NCI-H1092 (cell line): Measurements from ENCODE around the gene CAMK2D.
A peak's percentile ranks its signal among the peaks of the same experiment; 100 is the strongest.

Experiments used
- DNase-seq: peaks from one replicate; lab custom pipeline; 2025; lab: John Stamatoyannopoulos, UW

CAMK2D gene

DNA sequence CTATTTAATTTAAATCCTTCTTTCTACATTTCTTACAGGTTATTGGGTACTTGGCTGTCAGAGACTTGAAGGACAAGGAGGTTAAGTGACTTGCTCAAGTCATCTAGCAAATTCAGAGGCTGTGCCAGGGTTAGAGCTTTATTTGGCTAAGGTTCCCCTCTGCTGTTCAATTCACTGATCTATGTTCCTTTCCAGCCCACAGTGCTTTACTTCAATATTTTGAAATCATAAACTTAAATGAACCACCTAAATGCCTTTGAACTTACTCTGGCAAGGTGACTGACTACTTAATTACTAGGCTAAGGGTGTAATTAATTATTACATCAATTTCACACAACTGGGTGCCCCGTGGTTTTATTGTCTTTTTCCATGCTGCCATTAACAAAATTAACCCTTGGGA lies 288.7 kb downstream of the CAMK2D start:
- DNase-seq, result no peak

DNA sequence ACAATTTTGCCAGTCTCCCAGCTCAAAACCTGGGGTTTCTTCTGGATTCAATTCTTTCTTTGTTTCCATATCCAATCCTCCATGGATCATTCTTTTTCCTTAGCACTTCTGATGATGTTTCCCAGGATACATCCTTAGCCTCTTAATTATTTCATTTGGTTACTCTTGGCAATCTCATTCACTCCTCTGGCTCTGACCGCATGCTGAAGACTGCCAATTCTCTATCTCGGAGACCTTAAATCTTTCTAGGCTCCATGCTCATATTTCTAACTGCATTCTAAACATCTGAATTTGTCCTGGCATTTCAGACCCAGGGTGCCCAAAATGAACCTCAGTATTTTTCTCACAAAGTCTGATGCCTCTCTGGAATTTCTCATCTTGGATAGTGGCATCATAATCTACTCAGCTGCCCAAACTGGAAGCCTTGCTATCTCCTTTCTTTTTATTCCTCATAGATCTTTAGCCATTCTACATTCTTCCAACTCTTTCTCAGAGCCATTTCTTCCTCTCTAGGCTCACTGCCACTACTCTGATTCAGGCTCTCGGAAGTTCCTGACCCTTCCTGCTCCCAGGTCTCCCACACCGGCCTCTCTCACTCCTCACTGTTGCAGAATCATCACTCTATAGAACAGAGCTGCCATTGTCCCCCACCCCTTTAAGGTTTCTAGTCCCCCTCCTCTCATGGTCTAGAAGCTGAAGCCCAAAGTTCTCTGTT lies 290.2 kb downstream of the CAMK2D start:
- no peak for DNase-seq

DNA sequence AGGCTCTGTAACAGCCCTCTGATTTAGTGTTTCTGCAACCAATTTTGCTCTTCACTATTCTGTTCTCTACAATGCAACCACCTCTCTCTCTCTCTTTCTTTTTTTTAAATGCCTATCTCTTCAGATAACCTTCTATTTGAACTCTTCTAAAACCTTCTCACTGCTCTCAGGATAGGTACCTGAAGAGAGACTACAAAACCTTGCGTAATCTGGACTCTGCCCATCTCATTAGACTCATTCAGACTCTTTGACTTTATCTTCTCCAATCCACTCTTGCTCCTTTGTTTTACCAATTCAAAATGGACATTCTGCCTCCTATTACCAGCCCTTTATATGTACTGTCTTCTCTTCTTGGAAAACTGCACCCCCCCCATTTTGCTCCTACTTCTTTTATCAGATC lies 291.6 kb downstream of the CAMK2D start:
- no peak for DNase-seq

DNA sequence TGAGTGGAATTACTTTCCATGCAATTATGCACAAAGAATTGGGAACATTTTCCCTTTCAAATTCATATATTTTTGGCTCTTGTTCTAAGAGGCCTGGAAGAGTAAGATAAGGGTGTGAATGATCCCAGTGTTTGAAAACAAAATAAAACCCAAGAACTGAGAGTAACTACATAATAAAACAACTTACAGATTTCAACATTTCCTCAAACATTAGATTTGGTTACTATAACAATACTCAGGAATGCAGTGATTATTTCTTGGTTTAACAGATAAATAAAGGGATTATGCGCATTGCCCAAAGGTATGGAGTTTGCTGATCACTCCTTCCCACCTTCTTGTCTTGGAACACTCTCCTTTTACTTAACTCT lies 292.5 kb downstream of the CAMK2D start:
- no peak for DNase-seq

DNA sequence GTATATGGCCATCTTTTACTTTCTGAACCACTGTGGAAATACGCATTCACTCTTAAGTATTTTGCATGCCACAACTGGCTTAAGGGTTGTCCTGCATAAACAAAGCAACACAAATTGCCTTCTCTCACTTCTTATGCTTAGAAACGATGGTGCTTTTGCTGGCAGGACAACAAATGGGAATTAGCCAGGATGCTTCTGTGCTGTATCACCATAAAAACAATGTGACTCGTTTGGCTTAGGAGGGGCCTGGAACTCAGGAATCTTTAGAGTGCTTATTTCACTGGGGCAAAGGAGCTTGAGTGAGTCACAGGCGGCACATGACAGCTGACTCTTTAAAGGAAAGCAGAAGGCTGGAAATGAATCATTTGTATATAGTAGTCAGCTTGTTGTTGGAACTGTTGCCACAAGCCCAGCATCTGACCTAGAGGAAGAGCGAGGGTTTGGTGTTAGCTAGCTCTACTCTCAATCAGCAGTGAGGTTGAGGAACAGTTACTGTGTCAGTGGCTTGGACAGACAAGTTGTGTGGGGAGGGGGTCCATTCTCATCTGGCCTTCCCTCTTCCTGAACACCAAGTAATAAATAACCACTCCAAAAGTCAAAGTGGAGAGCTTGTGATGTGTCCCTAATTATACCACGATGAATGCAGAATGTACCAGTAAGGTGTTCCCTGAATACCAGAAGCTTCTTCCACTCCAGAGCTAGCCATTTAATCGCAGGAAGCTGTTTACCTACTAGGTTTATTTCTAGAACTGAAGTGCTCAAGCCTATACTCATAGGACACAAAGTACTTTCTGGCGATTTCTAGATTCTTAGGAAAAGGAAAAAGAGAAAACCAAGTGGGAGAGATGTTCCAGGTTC lies 293.1 kb downstream of the CAMK2D start:
- DNase-seq, result no peak

DNA sequence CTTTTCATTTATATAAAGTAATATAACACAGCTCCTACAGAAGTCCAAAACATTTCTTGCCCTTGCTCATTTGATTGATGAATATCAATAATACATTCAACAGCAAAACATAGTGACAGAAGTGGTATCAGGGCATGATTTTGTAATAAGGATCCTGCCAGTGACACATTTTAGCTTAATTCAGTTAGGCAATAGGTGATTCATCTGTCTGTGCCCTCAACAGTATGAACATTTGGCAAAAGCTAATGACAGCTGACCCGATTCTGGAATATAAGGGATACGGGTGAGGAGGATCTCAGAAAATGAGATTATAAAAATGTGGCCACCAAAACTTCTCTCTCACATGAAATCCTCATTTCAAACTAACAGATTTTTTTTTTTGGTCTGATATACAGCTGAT lies 294.0 kb downstream of the CAMK2D start:
- no peak for DNase-seq

DNA sequence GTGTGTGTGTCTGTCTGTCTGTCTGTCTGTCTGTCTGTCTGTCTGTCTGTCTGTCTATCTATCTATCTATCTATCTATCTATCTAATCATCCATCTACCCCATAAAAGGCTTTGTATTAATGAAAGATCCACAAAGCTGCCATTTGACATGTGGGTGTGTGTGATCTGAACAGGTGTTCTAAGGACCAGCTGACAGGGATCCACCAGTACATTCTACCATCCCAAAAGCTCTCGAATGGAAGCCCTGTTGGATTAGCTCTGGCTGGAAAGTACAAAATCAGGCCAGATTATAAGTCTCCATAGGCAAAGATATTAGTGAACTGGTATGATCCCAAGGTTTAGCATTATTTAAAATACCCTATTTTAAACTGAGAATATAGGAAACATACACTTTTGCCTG lies 299.3 kb downstream of the CAMK2D start:
- DNase-seq, result no peak

DNA sequence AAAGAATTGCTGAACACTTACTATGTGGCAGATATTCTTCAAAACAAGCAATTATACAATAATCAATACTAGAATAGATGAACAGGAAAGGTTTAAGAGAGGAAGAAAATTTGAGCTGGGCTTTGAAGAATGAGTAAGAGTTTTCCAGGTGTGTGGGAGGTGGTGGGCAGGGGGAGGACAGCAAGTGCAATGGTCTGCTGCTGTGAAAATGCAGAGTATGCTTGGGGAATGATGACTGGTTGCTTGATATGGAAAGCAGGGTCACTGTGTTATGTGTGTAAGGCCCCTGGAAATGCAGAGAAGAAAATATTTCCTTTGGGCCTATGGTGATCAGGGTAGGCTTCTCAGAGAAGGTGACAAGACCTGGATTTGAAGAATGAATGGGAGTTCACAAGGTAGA lies 300.3 kb downstream of the CAMK2D start:
- no peak for DNase-seq

DNA sequence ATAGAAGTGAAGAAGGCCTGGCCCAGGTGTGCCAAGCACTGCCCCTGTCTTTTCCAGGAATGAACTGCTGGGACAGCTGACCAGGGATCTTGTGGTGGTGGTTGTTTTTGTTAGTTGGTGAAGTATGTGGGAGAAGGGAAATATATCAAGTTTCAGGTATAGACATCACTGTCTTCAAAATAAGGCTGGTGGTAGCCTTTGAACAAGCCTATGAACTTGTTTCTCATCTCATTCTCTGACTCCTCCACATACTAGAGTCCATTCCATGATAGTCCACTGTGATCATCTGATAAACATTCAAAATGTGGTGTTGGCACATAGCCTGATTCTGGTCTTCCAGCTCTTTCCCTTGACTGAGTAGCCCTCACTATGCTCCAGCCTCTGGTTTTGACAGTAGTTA lies 303.7 kb downstream of the CAMK2D start:
- DNase-seq, result no peak

DNA sequence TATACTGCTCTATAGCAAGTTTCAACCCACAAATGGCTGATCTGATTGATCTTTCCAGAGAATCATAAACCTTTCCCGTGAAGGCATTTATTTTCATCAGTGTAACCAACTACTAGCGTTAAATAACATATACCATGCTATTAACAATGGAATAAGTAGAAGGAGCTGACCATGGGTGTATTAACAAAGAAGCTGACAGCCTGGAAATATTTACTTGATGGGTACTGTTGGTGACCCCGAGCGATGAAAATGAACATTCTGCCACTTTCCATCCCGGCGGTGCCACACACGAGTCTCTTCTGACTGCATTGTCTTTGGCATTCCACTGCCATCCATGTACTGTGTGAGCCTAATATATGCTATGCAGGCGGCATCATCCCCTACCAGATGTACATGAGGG lies 304.4 kb downstream of the CAMK2D start:
- no peak for DNase-seq

DNA sequence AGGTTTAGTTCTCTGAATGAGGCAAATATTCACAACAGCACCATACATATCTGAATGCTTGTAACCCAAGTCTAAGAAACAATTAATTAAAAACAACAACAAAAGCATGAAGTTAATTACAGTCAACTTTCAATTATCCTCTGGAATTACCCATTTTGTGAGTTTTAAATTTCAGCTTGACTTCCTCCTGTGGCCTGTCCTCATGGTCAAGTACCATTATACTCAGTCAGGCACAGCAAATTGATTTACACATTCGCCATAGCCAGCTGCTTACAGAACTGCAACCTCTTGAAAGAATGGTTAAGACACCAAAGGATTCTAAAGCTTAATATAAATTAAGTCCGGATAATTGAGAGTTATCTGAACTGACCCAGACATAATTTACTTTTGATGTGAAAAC lies 306.5 kb downstream of the CAMK2D start:
- peak; percentile 19 for DNase-seq

DNA sequence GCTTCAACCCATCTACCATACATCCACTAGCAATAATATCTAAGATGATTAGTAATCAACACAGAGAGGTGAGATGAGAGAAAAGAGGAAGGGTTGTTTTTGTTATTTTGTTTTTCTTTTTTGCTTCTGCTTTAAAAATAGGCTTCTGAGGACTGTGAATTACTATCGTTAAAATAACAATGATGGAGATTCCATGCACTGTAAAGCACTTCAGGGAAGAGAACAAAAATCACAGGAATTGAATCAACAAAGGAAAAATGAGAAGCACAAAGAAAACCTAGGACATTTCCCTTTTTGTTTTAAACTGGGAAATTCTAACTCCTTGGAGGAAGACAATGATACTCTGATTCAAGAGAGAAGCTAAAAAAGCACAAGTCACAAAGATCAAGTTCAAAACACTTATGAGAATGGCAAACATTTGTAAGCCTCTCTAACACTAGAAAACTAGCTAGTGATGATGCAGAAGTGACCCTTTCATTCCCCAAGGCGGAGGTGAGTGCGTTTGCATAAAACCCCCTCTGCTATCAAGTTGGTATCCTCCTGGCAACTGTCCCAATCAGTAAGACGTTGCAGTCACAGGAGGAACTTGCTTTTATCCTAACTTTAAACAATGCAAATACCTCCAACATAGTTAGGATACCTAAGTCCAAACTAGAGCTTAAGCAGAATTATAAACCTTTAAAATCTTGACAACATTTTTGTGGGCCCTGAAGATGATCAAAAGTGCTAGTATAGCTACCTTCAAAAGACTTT lies 308.5 kb downstream of the CAMK2D start:
- DNase-seq, result no peak

DNA sequence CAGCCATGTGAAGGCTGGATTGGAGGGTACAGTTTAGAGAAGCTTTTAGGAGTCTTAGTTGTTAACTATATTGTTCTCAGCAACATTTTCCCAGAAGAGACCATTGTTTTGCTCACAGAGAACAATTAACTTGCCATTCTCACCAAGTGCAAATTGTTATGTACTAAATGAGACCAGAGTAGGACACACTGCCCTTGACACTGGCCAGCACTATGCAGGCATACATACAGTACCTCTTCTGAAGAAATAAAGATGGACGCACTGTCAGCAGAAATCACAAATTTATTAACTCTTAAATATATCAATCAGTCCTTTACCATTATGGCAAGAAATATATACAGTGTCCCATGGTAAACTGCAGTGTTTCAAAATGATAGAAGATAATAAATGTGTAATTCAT lies 309.4 kb downstream of the CAMK2D start:
- DNase-seq, result no peak

DNA sequence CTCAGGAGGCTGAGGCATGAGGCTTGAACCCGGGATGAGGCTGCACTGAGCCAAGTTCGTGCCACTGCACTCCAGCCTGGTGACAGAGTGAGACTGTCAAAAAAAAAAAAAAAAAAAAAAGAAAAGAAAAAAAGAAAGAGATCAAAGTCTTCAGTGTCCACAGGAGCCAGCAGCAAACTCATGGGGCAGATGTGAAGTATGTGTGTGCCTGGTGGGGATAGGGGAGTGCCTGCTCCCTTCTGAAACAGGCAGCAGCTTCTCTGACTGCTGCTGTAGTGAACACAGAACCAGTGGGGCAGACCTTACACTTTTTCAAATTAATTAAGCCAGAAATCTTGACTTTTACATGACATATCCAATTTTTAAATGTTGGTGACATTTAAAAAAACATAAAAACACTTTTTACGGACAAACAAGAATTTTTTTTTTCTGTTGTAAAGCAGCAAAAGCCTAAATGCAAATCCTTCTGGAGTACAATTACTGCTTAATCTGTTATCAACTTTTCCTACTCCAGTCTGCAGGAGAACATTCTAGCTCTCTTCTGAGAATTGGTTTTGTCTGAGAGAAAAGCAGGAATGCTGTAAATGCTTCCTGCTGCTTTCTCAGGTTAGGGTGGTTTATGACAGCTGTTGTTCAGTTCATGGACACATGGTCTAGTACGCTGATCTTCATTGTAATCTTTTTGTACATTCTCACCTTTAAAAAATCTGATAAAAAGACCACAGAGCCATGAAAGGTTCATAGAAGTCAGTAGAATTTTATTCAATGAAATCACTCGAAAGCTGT lies 311.1 kb downstream of the CAMK2D start:
- DNase-seq, result no peak

DNA sequence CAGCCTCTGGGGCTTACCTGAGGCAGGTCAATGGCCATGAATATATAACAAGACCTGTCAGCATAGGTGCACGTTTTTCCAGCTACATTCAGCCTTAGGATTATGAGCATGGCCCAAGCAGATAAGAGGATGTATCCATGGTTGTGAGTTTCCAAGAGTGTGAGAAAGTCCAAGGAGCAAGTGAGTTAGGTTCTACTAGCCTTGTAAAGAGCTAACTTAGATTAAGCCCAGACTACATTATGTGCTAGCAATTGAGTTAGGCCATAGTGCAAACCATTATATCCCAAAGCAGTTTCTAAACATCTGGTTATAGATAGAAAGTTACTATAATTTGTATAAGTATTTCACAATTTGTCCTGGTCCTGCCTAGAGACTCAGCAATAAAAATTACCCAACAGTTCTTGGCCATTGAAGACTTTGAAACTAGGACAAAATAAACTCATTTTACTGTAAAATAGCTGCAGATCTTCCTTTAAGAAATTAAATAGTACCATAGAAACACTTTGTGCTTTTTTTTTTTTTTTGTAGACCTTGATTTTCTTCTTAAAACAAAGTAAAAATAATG lies 312.0 kb downstream of the CAMK2D start:
- DNase-seq, result no peak

DNA sequence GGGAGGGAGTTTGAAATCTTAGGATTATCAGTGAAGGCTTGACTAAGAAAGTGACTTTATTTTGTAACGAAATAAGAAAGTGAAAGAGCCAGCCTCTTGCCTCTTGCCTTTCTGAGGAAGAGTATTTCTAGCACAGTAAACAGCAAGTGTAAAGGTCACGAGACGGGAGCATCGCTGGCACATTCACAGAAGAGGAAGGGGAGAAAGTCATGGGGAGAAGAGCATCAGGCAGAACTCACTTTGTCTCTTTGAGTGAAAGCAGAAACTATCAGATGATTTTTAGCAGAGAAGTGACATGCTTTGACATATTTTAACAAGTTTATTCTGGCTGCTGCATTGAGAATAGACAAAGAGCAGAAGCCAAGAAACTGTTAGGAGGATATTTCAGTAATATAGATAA lies 313.8 kb downstream of the CAMK2D start:
- no peak for DNase-seq

DNA sequence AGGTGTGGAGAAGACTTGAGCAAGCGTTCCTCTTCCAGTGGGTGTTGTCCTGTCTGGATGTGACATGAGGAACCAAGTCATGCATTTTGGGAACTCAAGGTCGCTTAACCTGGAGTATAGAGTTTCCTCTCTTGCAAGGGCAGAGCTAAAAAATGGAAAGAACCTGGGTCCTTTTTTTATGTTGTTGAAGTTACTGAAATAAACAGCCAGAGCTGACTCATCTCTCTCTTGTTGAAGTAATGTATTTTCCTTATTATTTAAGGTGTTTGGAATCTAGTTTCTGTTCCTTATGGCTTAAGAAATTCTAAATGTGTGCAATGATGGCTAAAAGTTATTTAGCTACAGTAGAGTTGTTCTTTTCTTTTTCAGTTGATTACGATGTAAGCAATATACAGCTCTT lies 314.5 kb downstream of the CAMK2D start:
- DNase-seq, result no peak

DNA sequence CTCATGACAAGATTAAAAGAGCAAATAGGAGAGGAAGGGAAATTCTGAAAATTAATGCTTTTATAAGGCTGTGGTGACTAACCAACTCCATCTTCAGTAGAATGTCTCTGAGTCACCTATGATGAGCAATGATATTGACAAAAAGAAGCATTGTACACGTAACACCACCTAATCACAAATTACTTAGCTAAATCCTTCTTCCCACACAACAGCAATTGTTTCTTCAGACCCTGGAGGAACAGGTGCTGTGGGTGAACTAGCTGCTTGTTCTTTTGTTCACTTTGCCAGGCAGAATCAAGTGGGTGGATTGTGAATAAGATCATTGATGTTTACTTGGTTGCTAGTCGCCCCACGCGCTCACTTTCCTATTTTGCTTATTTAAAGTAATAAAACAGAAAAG lies 315.5 kb downstream of the CAMK2D start:
- no peak for DNase-seq

DNA sequence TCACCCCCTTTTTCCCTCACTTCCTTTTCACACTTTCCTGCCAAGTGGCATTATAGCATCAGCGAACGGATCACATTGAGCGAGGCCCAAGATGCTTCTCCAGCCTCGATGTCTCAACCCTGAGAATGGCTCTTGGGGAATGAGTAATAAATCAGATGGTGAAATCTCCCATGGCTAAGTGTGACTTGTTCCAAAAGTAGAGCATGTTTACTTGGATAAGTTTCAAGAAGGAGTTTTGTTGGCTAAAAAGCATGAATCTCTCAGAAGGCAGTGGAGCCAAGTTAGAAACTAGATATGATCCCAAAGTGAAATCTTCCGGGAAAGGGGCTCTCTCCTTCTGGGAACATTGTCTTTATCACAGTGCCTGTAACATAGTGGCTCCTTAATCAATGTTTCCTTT lies 316.3 kb downstream of the CAMK2D start:
- DNase-seq, result no peak

DNA sequence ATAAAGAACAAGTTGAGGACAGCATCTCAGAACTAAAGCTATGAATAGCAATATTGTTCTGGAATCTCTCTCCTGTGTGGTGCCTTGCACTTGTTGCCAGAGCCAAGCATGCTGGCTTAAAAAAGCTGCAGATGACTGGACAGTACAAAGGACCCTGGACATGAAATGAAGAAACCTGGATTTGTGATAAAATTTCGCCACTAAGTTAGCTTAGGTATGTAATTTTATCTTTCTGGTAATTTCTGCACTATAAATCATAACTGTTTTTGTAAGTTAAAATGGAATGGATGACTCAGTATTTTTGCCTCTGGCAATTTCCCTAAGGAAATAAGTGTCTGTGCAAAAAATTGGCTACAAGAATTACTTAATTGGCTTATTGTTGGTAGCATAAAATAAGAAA lies 317.2 kb downstream of the CAMK2D start:
- DNase-seq, result no peak

DNA sequence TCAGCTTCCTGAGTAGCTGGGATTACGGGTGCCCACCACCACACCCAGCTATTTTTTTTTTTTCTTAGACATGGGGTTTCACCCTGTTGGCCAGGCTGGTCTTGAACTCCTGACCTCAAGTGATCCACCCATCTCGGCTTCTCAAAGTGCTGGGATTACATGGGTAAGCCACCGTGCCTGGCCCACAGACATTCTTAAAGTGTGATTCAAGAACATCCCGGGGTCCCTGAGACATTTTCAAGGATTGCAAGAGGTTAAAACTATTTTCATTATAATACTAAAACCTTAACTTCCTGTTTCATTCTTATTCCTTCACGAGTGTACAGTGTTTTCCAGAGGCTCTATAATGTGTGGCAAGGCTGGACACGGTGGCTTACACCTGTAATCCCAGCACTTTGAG lies 318.7 kb downstream of the CAMK2D start:
- DNase-seq, result no peak

DNA sequence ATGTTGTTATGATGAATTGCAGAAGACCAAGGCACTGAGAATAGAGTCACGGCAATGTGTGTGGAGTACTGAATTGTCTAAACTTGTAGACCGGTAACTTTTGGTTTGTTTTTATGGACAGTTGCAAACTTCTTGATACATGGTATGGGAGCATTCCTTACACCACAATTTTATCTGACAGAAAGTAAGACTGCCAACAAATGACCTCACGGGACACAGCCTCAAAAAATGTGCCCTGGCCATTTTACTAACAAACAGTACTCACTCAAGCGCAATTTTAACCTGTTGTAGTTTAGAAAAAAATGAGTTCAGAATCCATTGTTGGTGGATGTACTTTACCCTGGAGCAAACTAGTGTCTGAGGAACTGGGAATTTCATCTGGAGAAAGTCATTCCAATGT lies 321.2 kb downstream of the CAMK2D start:
- no peak for DNase-seq
